GM21717 (cell line): ENCODE results near the gene ITPR2.
A peak's percentile ranks its signal among the peaks of the same experiment; 100 is the strongest.

Source experiments
- ATAC-seq: cut with Tn5 transposase; IDR thresholded peaks from one replicate; pipeline ENCODE4 v1.9.1; 2021; ENCODE audit warnings: mild to moderate bottlenecking, moderate library complexity; ENCODE audit not compliant: unreplicated experiment

Gene ITPR2

GRCh38 chr12:26535826-26536225 is 297.2 kb downstream of the ITPR2 start:
- no peak for ATAC-seq

- ATAC-seq: no peak
Observed at GRCh38 chr12:26534071-26534470, 298.9 kb downstream of the ITPR2 start.

- no peak for ATAC-seq
Observed at GRCh38 chr12:26533211-26533610, 299.8 kb downstream of the ITPR2 start.

- ATAC-seq: no peak
Observed at GRCh38 chr12:26530461-26530860, 302.5 kb downstream of the ITPR2 start.

- ATAC-seq: no peak
Observed at GRCh38 chr12:26528943-26529342, 304.1 kb downstream of the ITPR2 start.

GRCh38 chr12:26527682-26528081 is 305.3 kb downstream of the ITPR2 start:
- ATAC-seq: no peak

GRCh38 chr12:26524862-26525465 is 308.0 kb downstream of the ITPR2 start:
- no peak for ATAC-seq

GRCh38 chr12:26523708-26524150 is 309.3 kb downstream of the ITPR2 start:
- ATAC-seq: no peak

GRCh38 chr12:26520869-26521268 is 312.1 kb downstream of the ITPR2 start:
- ATAC-seq: no peak

- ATAC-seq: no peak
Observed at GRCh38 chr12:26520109-26520508, 312.9 kb downstream of the ITPR2 start.

- ATAC-seq: no peak
Observed at GRCh38 chr12:26519462-26519861, 313.5 kb downstream of the ITPR2 start.

- peak; percentile 65 for ATAC-seq
Observed at GRCh38 chr12:26517320-26517719, 315.7 kb downstream of the ITPR2 start.

GRCh38 chr12:26514364-26514763 is 318.6 kb downstream of the ITPR2 start:
- no peak for ATAC-seq

- ATAC-seq: no peak
Observed at GRCh38 chr12:26513363-26514043, 319.5 kb downstream of the ITPR2 start.

- ATAC-seq: no peak
Observed at GRCh38 chr12:26512213-26512612, 320.8 kb downstream of the ITPR2 start.

- no peak for ATAC-seq
Observed at GRCh38 chr12:26510354-26510674, 322.7 kb downstream of the ITPR2 start.

GRCh38 chr12:26507613-26508012 is 325.4 kb downstream of the ITPR2 start:
- ATAC-seq: no peak

GRCh38 chr12:26499979-26500640 is 332.9 kb downstream of the ITPR2 start:
- no peak for ATAC-seq

- ATAC-seq: no peak
Observed at GRCh38 chr12:26496170-26496569, 336.8 kb downstream of the ITPR2 start.

- ATAC-seq: no peak
Observed at GRCh38 chr12:26493656-26494055, 339.3 kb downstream of the ITPR2 start.

- no peak for ATAC-seq
Observed at GRCh38 chr12:26492406-26492805, 340.6 kb downstream of the ITPR2 start.

- no peak for ATAC-seq
Observed at GRCh38 chr12:26489908-26490307, 343.1 kb downstream of the ITPR2 start.
